GM11168 (cell line): Measurements from ENCODE around the gene NKX2-3.

Experiments
- in situ Hi-C: fragments of 300-500 bp; cut with MboI; formaldehyde crosslinking; loops from one replicate; pipeline ENCODE4 v1.12.0; 2022; ENCODE audit warnings: low sequenced_read_pairs; ENCODE audit not compliant: unreplicated experiment

Gene NKX2-3

GRCh38 chr10:99537086-99537988 is 4.6 kb downstream of the NKX2-3 start:
- in situ Hi-C loops, result no loop called here

- in situ Hi-C loops, result no loop called here
Measured at GRCh38 chr10:99537989-99538917, 5.5 kb downstream of the NKX2-3 start.

GRCh38 chr10:99539120-99539519 is 6.4 kb downstream of the NKX2-3 start:
- in situ Hi-C loops, result no loop called here

GRCh38 chr10:99539820-99540219 is 7.1 kb downstream of the NKX2-3 start:
- in situ Hi-C loops, result no loop called here

- in situ Hi-C loops, result no loop called here
Measured at GRCh38 chr10:99540306-99540656, 7.5 kb downstream of the NKX2-3 start.

- in situ Hi-C loops, result no loop called here
Measured at GRCh38 chr10:99540657-99541531, 8.2 kb downstream of the NKX2-3 start.

GRCh38 chr10:99544322-99544721 is 11.6 kb downstream of the NKX2-3 start:
- in situ Hi-C loops, result no loop called here

GRCh38 chr10:99548041-99548530 is 15.3 kb downstream of the NKX2-3 start:
- in situ Hi-C loops, result no loop called here

GRCh38 chr10:99551158-99551557 is 18.4 kb downstream of the NKX2-3 start:
- in situ Hi-C loops, result no loop called here

- in situ Hi-C loops, result no loop called here
Measured at GRCh38 chr10:99551616-99552015, 18.9 kb downstream of the NKX2-3 start.

- in situ Hi-C loops, result no loop called here
Measured at GRCh38 chr10:99555371-99555770, 22.6 kb downstream of the NKX2-3 start.

- in situ Hi-C loops, result no loop called here
Measured at GRCh38 chr10:99555825-99556523, 23.2 kb downstream of the NKX2-3 start.

GRCh38 chr10:99557044-99557443 is 24.3 kb downstream of the NKX2-3 start:
- in situ Hi-C loops, result no loop called here

- in situ Hi-C loops, result no loop called here
Measured at GRCh38 chr10:99558708-99559107, 26.0 kb downstream of the NKX2-3 start.

- in situ Hi-C loops, result loop anchor here (10.0 kb wide), 1 partner anchor 54 kb away; no protein-coding TSS in a partner anchor
Measured at GRCh38 chr10:99560277-99561126, 27.8 kb downstream of the NKX2-3 start.

- in situ Hi-C loops, result loop anchor here (10.0 kb wide), 1 partner anchor 52 kb away; no protein-coding TSS in a partner anchor
Measured at GRCh38 chr10:99562631-99563030, 29.9 kb downstream of the NKX2-3 start.

GRCh38 chr10:99564361-99564760 is 31.6 kb downstream of the NKX2-3 start:
- in situ Hi-C loops, result loop anchor here (10.0 kb wide), 1 partner anchor 50 kb away; no protein-coding TSS in a partner anchor

- in situ Hi-C loops, result loop anchor here (10.0 kb wide), 1 partner anchor 50 kb away; no protein-coding TSS in a partner anchor
Measured at GRCh38 chr10:99565166-99565565, 32.4 kb downstream of the NKX2-3 start.
